Stimulated activated CD8-positive, alpha-beta memory T cell treated with anti-CD3 and anti-CD28 coated beads, Interleukin-15, amount 100 ng/mL, for 48 hours (primary cell): ENCODE measurements around the gene C7.
"Not testable (repeated sequence)": the region's sequence is repeated elsewhere in the genome, so short reads cannot be mapped to it uniquely, and the experiment has no call there.

Experiments
- DNase-seq, 2 donors: peaks; one replicate each; pipeline ENCODE4 v3.0.0-alpha.2; 2020; ENCODE audit warnings: low read depth in 2 of 2

Gene C7

GRCh38 chr5:40909264-40909663 is at the start of gene C7:
TSS of gene C7 (plus strand) at chr5:40909497. CDS start at chr5:40909611, 114 bp downstream.
- no peak for DNase-seq

- no peak for DNase-seq
Observed at GRCh38 chr5:40860711-40861110, 48.6 kb upstream of the C7 start.

- DNase-seq, result not testable (repeated sequence)
Observed at GRCh38 chr5:40865004-40865403, 44.3 kb upstream of the C7 start.

- DNase-seq, result no peak
Observed at GRCh38 chr5:40866844-40867243, 42.5 kb upstream of the C7 start.

GRCh38 chr5:40869384-40869783 is 39.9 kb upstream of the C7 start:
- no peak for DNase-seq

GRCh38 chr5:40871177-40871576 is 38.1 kb upstream of the C7 start:
- DNase-seq, result no peak

GRCh38 chr5:40872253-40872652 is 37.0 kb upstream of the C7 start:
- DNase-seq, result not testable (repeated sequence)

- no peak for DNase-seq
Observed at GRCh38 chr5:40873286-40873880, 35.9 kb upstream of the C7 start.

GRCh38 chr5:40875958-40876357 is 33.3 kb upstream of the C7 start:
- no peak for DNase-seq

- DNase-seq, result no peak
Observed at GRCh38 chr5:40877371-40877988, 31.8 kb upstream of the C7 start.

GRCh38 chr5:40879163-40879942 is 29.9 kb upstream of the C7 start:
- DNase-seq, result no peak

- DNase-seq, result no peak
Observed at GRCh38 chr5:40882291-40882690, 27.0 kb upstream of the C7 start.

- not testable (repeated sequence) for DNase-seq
Observed at GRCh38 chr5:40883051-40883450, 26.2 kb upstream of the C7 start.

- not testable (repeated sequence) for DNase-seq
Observed at GRCh38 chr5:40895440-40896425, 13.6 kb upstream of the C7 start.

- no peak for DNase-seq
Observed at GRCh38 chr5:40904205-40904993, 4.9 kb upstream of the C7 start.

- no peak for DNase-seq
Observed at GRCh38 chr5:40904994-40905306, 4.3 kb upstream of the C7 start.

GRCh38 chr5:40906351-40906751 is 2.9 kb upstream of the C7 start:
- no peak for DNase-seq

GRCh38 chr5:40909723-40910122 is 426 bp downstream of the C7 start:
- DNase-seq, result no peak

GRCh38 chr5:40911266-40911665 is 2.0 kb downstream of the C7 start:
- DNase-seq, result no peak

- DNase-seq, result no peak
Observed at GRCh38 chr5:40914835-40915234, 5.5 kb downstream of the C7 start.

GRCh38 chr5:40915341-40915926 is 6.1 kb downstream of the C7 start:
- DNase-seq, result no peak
